Suprapubic skin (tissue), 3 donors: ENCODE measurements around the gene LAIR2.

Experiments used
- POLR2A ChIP-seq, 2 donors: fragments of 450-650 bp; IDR thresholded peaks; one replicate each; pipeline ENCODE4 v1.6.1; 2017; ENCODE audit warnings: antibody characterized with exemption in 2 of 2, mild to moderate bottlenecking in 2 of 2, moderate library complexity in 2 of 2
- TF ChIP-seq, protein P1 (sequence below), 2 donors: fragments of 200-600 bp in 1 of 2; fragments of 450-650 bp in 1 of 2; sonication (generic) in 1 of 2; IDR thresholded peaks; one replicate each; pipeline ENCODE4 v1.5.1; 2016 to 2019; ENCODE audit warnings: antibody characterized with exemption in 2 of 2, mild to moderate bottlenecking in 1 of 2, moderate library complexity in 1 of 2

DNA sequence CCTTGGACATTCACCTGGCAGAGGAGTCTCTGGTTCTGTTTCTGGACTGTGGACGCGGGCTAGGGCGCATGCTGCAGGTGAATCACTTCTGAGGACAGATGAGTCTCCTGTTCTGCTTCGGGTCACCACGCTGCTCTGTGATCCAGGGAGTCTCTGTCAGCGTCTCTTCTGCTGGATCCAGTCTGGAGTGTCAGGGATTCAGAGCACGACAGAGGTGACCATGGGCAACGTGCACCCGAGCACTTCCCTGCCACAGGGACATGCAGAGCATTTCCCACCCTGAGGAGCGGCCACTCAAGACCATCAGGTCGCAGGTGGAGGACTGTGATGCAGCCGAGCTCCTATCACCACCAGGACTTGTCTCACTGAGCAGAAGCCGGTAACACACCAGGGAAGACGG is 46.6 kb downstream of the LAIR2 start:
- TF ChIP-seq, protein P1, sequence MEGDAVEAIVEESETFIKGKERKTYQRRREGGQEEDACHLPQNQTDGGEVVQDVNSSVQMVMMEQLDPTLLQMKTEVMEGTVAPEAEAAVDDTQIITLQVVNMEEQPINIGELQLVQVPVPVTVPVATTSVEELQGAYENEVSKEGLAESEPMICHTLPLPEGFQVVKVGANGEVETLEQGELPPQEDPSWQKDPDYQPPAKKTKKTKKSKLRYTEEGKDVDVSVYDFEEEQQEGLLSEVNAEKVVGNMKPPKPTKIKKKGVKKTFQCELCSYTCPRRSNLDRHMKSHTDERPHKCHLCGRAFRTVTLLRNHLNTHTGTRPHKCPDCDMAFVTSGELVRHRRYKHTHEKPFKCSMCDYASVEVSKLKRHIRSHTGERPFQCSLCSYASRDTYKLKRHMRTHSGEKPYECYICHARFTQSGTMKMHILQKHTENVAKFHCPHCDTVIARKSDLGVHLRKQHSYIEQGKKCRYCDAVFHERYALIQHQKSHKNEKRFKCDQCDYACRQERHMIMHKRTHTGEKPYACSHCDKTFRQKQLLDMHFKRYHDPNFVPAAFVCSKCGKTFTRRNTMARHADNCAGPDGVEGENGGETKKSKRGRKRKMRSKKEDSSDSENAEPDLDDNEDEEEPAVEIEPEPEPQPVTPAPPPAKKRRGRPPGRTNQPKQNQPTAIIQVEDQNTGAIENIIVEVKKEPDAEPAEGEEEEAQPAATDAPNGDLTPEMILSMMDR (IDR thresholded peaks at IDR 0.05), result no peak
- no peak for TF ChIP-seq POLR2A (IDR thresholded peaks at IDR 0.05)
